Superior temporal gyrus (tissue), 1 donor: ENCODE results near the gene LITAFD.
"Not testable (repeated sequence)": the region's sequence is repeated elsewhere in the genome, so short reads cannot be mapped to it uniquely, and the experiment has no call there.

ENCODE experiments used
- DNase-seq: peaks from one replicate; pipeline ENCODE4 v3.0.0-alpha.2; 2016; ENCODE audit errors: extremely low spot score

LITAFD gene

GRCh38 chr16:8872967-8873865, 8.9 kb upstream of the LITAFD start:
- no peak for DNase-seq

DNA sequence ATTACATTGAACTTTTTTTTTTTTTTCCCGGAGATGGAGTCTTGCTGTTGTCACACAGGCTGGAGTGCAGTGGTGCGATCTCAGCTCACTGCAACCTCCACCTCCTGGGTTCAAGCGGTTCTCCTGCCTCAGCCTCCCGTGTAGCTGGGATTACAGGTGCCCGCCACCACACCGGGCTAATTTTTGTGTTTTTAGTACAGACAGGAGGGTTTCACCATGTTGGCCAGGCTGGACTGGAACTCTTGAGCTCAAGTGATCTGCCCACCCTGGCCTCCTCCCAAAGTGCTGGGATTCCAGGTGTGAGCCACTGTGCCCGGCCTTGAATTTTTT, 8.3 kb upstream of the LITAFD start:
- DNase-seq = not testable (repeated sequence)

- DNase-seq = no peak
These were observed 7.8 kb upstream of the LITAFD start for GRCh38 chr16:8874388-8874787.

DNA sequence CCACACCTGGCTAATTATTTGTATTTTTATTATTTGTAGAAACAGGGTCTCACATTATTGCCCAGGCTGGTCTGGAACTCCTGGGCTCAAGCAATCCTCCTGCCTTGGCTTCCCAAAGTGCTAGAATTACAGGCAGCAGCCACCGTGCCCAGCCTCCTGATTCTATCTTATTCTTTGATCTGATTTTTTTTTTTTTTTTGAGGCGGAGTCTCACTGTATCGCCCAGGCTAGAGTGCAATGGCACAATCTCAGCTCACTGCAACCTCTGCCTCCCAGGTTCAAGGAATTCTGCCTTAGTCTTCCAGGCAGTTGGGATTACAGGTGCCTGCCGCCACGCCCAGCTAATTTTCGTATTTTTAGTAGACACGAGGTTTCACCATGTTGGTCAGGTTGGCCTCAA, 6.8 kb upstream of the LITAFD start:
- DNase-seq = not testable (repeated sequence)

- no peak for DNase-seq
These were observed 4.1 kb upstream of the LITAFD start for GRCh38 chr16:8877894-8878522.

GRCh38 chr16:8878523-8878911, 3.6 kb upstream of the LITAFD start:
- DNase-seq = no peak

DNA sequence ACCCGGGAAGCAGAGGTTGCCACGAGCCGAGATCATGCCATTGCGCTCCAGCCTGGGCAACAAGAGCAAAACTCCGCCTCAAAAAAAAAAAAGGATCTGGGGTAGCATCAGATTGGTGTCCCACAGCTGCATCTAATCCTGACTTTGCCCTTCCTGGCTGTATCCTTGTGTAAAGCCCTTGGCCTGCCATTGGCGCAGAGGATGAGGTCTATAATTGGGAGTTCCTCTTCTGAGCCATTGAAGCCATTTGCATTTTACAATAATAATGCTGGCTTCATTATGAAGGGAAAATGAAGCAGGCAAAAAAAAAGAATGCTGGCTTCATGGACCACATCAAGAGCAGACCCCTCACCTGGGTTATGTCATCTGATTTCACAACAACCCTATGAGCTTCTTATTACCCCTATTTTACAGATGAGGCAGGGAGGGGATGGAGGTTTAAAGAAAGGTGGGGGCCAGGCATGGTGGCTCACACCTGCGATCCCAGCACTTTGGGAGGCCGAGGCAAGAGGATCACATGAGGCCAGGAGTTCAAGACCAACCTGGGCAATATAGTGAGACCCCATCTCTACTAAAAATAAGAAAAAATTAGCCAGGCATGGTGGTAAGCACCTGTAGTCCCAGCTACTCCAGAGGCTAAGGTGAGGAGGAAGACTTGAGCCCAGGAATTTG, 1.2 kb upstream of the LITAFD start:
- DNase-seq = no peak

GRCh38 chr16:8882725-8883377, 700 bp downstream of the LITAFD start:
- DNase-seq = no peak

DNA sequence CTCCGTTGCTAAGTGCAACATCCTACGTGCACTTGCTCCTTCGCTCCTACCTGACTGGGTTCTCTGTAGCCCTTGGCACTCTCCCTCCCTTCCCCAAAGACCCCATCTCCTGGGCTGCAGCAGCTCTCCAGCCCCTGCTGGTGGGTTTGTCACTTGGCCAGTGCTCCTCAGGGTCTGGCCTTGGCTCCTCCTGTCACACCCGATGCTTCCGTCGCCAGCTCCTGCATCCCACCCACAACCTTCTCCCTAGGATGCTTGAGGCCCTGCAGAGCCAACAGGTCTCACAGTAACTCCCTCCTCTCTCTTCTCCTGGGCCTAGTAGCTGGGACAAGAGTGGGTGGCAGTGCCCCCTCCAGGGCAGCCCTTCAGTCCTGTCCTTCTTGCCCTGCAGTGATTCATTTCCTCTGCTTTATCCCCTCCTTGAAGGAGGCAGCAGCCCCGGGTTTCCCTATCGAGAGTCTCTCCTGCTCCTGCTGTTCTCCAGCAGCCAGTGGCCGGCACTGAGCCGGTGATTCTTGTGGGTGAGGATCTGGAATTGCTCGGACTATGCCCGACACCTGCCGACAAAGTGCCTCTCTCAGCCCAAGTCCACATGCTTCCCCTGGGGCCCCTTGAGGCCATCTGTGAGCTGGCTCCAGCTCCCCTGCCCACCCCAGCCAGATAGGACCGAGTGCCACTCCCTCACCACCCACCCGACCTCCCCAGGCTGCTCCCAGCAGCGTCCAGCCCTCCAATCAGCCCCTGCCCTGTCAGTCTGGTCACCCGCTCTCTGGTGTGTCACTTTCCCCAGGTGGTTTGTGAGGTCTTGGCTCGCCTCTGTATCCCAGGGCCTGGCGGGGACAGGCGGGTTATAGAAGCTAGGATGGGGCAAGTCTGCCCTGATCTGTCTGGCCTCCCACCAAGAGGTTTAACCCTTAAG, 3.8 kb downstream of the LITAFD start:
- DNase-seq = no peak

- DNase-seq = no peak
These were observed 4.7 kb downstream of the LITAFD start for GRCh38 chr16:8886593-8887430.

- DNase-seq = no peak
These were observed 5.2 kb downstream of the LITAFD start for GRCh38 chr16:8887431-8887765.

DNA sequence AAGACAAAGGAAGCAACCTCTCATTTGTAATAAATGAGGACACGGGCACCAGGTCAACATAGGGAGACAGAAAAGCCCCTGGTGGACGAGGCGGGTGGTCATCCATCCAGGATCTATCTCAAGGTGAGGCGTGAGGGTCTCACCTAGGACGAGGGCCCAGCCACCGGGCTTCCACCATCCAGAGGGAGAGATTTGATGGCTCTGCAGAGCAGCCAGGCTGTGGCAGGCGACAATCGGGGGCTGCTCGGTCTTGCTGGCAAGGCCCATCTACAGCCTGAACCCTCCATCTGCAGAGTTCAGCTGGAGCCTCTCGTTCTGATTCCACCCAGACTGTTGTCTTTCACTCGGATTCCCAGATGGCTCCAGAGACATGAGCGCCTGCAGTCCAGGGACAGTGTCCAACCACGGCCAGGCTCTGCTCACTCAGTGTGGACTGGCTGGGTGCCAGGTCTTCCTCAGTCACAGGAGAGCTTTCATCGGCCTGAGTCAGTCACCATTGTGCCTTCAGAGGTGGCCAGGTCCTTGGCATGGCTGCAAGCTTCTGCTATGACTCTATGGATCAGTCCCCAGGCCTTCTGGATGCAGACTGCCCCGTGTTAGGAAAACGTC, 5.9 kb downstream of the LITAFD start:
- peak; percentile 81 for DNase-seq

GRCh38 chr16:8888951-8889892, 7.1 kb downstream of the LITAFD start:
- DNase-seq = no peak

DNA sequence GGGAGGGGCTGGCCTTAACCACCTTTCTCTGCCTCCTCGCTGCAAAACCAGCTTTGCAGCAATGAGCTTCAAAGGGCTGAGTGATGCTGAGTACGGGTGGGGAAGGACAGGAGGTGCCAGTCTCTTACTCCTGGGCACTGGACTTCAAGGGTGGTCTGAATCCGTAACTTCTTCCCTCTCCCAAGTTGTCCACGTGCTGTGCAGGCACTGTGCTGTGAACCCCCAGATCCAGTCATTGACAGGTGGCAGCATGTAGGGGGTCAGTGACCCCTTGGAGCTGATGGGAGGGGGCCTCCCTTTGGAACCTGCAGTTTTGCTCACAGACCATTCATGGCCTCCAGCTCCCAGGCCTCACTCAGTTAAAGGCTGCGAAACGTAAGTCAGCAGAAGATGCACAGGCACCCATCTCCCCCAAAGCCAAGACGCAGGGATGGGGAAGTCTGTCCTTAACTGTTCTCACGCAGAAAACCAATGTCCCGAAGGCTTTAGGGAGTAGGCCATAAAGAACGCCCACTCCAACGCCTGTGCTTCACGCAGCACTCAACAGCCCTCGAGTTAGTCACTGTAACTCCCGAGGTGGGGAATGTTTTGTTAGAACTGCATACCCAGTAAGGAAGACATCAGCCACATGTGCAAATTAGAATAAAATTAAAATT, 7.9 kb downstream of the LITAFD start:
- no peak for DNase-seq

GRCh38 chr16:8890549-8890921, 8.4 kb downstream of the LITAFD start:
- no peak for DNase-seq

- no peak for DNase-seq
These were observed 10.0 kb downstream of the LITAFD start for GRCh38 chr16:8892101-8892575.

- DNase-seq = no peak
These were observed 11.3 kb downstream of the LITAFD start for GRCh38 chr16:8893426-8893825.

DNA sequence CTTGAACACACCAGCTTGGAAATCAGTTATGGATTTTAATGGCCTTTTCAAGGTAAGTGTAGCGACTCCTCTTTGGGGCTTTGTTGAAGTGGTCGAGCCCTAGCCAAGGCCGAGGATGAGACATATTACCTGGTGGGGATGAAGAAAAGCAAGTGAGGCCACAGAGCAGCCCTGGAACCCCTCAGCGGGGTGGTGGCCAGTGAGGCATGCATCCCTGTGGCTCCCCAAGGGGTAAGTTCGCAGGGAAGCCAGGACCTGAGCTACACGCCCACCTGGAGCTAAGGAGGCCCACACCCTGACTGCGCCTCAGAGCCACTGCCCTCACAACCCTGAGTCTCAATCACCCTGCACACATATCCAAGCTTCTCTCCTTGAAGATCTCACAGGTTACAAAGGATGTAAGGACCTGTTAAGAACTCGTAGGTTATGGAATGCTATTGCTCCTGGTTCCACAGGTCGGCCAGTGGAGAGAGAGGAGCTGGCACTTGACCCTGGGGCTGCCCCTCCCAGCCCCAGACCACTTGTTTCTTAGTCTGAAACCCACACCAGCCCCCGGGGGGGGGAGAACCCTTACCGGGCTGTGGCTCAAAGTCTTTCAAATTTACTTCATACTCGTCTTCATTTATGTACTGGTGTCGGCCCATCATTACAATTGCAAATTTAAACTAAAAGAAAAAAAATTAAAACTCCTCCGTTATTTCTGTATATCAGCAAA, 12.0 kb downstream of the LITAFD start:
- DNase-seq = no peak
